ENCODE measurements around the gene ATP5MC2. TPM values are rescaled to one million over a fixed set of nuclear protein-coding genes. Genes with fewer than 3 reads are reported as not detected.

Gene ATP5MC2
- polyA plus RNA-seq, 3 donors = 498 to 587 (median 522) TPM

DNA sequence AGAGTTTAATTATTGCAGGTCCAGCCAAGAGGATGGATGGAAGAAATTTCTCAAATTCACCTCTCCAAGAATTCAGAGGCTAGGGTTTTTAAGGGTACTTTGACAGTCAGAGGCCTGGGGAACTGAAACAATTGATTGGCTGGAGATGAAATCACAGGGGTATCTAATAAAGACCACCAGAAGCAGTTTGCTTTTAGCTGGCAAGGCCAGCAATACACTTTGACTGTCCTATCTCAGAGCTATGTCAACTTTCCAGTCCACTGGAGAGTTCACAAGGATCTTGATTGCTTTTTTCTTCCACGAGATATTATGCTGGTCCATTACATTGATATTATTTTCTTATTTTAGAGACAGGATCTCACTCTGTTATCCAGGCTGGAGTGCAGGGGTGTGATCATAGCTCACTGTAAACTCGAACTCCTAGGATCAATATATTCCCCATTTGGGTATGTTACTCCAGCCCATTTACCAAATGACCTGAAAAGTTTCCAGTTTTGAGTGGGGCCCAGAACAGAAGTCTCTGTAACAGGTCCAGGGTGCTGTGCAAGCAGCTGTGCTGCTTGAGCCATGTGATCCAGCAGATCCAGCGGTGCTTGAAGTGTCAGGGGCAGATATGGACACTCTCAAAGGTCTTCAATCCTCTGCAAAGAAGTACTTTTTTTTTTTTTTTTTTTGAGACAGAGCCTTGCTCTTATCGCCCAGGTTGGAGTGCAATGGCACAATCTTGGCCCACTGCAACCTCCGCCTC lies 32.5 kb downstream of the ATP5MC2 start:
- H3K9ac ChIP-seq (ENCODE audit: insufficient read depth, low read length, poor library complexity, severe bottlenecking) = no peak overlapping the region
- Mint-ChIP-seq H3K4me1 (peaks cover 2% of the 10 kb centered on the region), H3K9me3 (peaks cover 0 to 5% (median 1%) of the 10 kb centered on the region in 7 donors), H3K4me3 (no peak overlapping the region), H3K27ac (peak overlapping the region in 1 of 7 donors; percentile 3), H3K27me3 (ENCODE audit: low read depth in 3 of 3) (peaks cover 0 to 1% (median under 1%) of the 10 kb centered on the region in 3 donors), H3K36me3 (no peaks in the 10 kb centered on the region)
- H4K20me1 ChIP-seq (ENCODE audit: insufficient read depth, low read length) = no peaks in the 10 kb centered on the region
- H3K79me2 ChIP-seq (ENCODE audit: insufficient read depth, low read length) = no peaks in the 10 kb centered on the region
- 56% methylated on average over 2 of the region's 5 CpGs for WGBS (ENCODE audit: insufficient coverage)
- intact Hi-C loops (cut with micrococcal nuclease) = no loop called here
- no peaks in the 10 kb centered on the region for H3K9me3 ChIP-seq (replicated peaks in 1 of 2; ENCODE audit: control insufficient read depth in 1 of 2, insufficient read depth in 1 of 2, low read length in 2 of 2)
- no peaks in the 10 kb centered on the region for H3K27me3 ChIP-seq (ENCODE audit: control insufficient read depth in 2 of 2, insufficient read depth in 2 of 2, low read length in 2 of 2)
- DNase-seq = no peak
- no peak overlapping the region for H3K4me3 ChIP-seq (replicated peaks in 1 of 3; ENCODE audit: low read depth in 2 of 3, low read length in 3 of 3)
- no peak overlapping the region for H3K27ac ChIP-seq (ENCODE audit: low read depth in 1 of 2, low read length in 2 of 2)
- TF ChIP-seq, protein P1, sequence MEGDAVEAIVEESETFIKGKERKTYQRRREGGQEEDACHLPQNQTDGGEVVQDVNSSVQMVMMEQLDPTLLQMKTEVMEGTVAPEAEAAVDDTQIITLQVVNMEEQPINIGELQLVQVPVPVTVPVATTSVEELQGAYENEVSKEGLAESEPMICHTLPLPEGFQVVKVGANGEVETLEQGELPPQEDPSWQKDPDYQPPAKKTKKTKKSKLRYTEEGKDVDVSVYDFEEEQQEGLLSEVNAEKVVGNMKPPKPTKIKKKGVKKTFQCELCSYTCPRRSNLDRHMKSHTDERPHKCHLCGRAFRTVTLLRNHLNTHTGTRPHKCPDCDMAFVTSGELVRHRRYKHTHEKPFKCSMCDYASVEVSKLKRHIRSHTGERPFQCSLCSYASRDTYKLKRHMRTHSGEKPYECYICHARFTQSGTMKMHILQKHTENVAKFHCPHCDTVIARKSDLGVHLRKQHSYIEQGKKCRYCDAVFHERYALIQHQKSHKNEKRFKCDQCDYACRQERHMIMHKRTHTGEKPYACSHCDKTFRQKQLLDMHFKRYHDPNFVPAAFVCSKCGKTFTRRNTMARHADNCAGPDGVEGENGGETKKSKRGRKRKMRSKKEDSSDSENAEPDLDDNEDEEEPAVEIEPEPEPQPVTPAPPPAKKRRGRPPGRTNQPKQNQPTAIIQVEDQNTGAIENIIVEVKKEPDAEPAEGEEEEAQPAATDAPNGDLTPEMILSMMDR (IDR thresholded peaks at IDR 0.05) = no peak
- no peak overlapping the region for H3K4me2 ChIP-seq (replicated peaks; ENCODE audit: extremely low read depth, low read length, poor library complexity, severe bottlenecking)
- no peak overlapping the region for H2AFZ ChIP-seq (ENCODE audit: insufficient read depth, low read depth, low read length, poor library complexity, severe bottlenecking)
- no peaks in the 10 kb centered on the region for H3K4me1 ChIP-seq (ENCODE audit: control insufficient read depth in 1 of 2, insufficient read depth in 2 of 2, low read length in 2 of 2)
- H3K36me3 ChIP-seq (replicated peaks in 1 of 2; ENCODE audit: control insufficient read depth in 1 of 2, insufficient read depth in 2 of 2, low read length in 2 of 2) = no peaks in the 10 kb centered on the region

DNA sequence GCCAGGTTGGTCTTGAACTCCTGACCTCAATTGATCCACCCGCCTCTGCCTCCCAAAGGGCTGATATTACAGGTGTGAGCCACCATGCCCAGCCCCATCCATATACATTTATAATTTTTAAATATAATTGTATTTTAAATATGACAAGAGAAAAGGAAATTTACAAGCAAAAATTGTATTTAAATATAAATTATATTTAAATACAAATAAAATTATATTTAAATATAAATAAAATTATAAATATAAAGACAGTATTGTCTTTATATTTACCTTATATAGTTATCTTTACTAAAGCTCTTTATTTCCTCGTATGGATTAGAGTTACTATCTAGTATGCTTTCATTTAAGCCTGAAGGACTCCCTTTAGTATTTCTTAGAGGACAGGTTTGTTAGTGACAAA lies 37.8 kb downstream of the ATP5MC2 start:
- Mint-ChIP-seq H3K36me3 (no peaks in the 10 kb centered on the region), H3K27ac (no peak overlapping the region), H3K4me3 (no peak overlapping the region), H3K9me3 (peaks cover 0 to 4% (median 2%) of the 10 kb centered on the region in 7 donors), H3K27me3 (ENCODE audit: low read depth in 3 of 3) (peaks cover 0 to 5% (median 3%) of the 10 kb centered on the region in 3 donors), H3K4me1 (peaks cover 2% of the 10 kb centered on the region)
- Histone ChIP-seq H3K4me3 (replicated peaks in 1 of 3; ENCODE audit: low read depth in 2 of 3, low read length in 3 of 3) (no peak overlapping the region), H3K4me2 (replicated peaks; ENCODE audit: extremely low read depth, low read length, poor library complexity, severe bottlenecking) (no peak overlapping the region), H3K27ac (ENCODE audit: low read depth in 1 of 2, low read length in 2 of 2) (no peak overlapping the region), H3K4me1 (ENCODE audit: control insufficient read depth in 1 of 2, insufficient read depth in 2 of 2, low read length in 2 of 2) (no peaks in the 10 kb centered on the region), H3K79me2 (ENCODE audit: insufficient read depth, low read length) (no peaks in the 10 kb centered on the region), H3K9me3 (replicated peaks in 1 of 2; ENCODE audit: control insufficient read depth in 1 of 2, insufficient read depth in 1 of 2, low read length in 2 of 2) (no peaks in the 10 kb centered on the region), H3K9ac (ENCODE audit: insufficient read depth, low read length, poor library complexity, severe bottlenecking) (no peak overlapping the region), H3K36me3 (replicated peaks in 1 of 2; ENCODE audit: control insufficient read depth in 1 of 2, insufficient read depth in 2 of 2, low read length in 2 of 2) (no peaks in the 10 kb centered on the region), H3K27me3 (ENCODE audit: control insufficient read depth in 2 of 2, insufficient read depth in 2 of 2, low read length in 2 of 2) (no peaks in the 10 kb centered on the region), H4K20me1 (ENCODE audit: insufficient read depth, low read length) (no peaks in the 10 kb centered on the region), H2AFZ (ENCODE audit: insufficient read depth, low read depth, low read length, poor library complexity, severe bottlenecking) (no peak overlapping the region)
- TF ChIP-seq, protein P1 (IDR thresholded peaks at IDR 0.05) = no peak
- no peak for DNase-seq
- intact Hi-C loops (cut with micrococcal nuclease) = no loop called here
- no CpG with 5 or more reads among the region's 2 CpGs for WGBS (ENCODE audit: insufficient coverage)

Measured in CD14-positive monocyte (primary cell).